DOHH2 (cell line): ENCODE data around the gene IWS1.

Experiments
- H3F3A ChIP-seq: fragments of 200-600 bp; sonication (generic), shearing (Covaris generic); 2 replicates; pipeline ENCODE4 v1.6.0; 2016; ENCODE audit warnings: antibody characterized with exemption, mild to moderate bottlenecking; ENCODE audit not compliant: control insufficient read depth, insufficient read depth
- H3K27ac ChIP-seq: fragments of 200-600 bp; sonication (generic); 2 replicates; pipeline ENCODE4 v1.5.1; 2014; ENCODE audit warnings: low read depth, mild to moderate bottlenecking, low read length, moderate library complexity
- H3K27me3 ChIP-seq: fragments of 200-600 bp; sonication (generic); 2 replicates; pipeline ENCODE4 v1.6.1; 2014; ENCODE audit warnings: mild to moderate bottlenecking, low read length, mixed read lengths; ENCODE audit not compliant: control insufficient read depth
- H3K36me3 ChIP-seq: fragments of 200-600 bp; sonication (generic); 2 replicates; pipeline ENCODE4 v1.6.1; 2014; ENCODE audit warnings: mild to moderate bottlenecking, low read length, moderate library complexity, mixed read lengths; ENCODE audit not compliant: control insufficient read depth
- H3K4me1 ChIP-seq: fragments of 200-600 bp; sonication (generic); 2 replicates; pipeline ENCODE4 v1.6.1; 2014; ENCODE audit warnings: mild to moderate bottlenecking, low read length, mixed read lengths; ENCODE audit not compliant: control insufficient read depth
- H3K4me2 ChIP-seq: fragments of 200-600 bp; sonication (generic); 2 replicates; pipeline ENCODE4 v1.6.0; 2014; ENCODE audit warnings: mild to moderate bottlenecking, low read length, moderate library complexity
- H3K4me3 ChIP-seq: fragments of 200-600 bp; sonication (generic); 2 replicates; pipeline ENCODE4 v1.5.1; 2014; ENCODE audit warnings: mild to moderate bottlenecking, low read length, mixed read lengths
- H3K79me2 ChIP-seq: fragments of 200-600 bp; sonication (generic); 2 replicates; pipeline ENCODE4 v1.6.1; 2014; ENCODE audit warnings: mild to moderate bottlenecking, low read length, mixed read lengths; ENCODE audit not compliant: control insufficient read depth
- H3K9me2 ChIP-seq: fragments of 200-600 bp; sonication (generic); replicated peaks from 2 replicates; pipeline ENCODE4 v1.6.1; 2014; ENCODE audit warnings: mild to moderate bottlenecking, low read length, mixed read lengths; ENCODE audit not compliant: control insufficient read depth
- H3K9me3 ChIP-seq: fragments of 200-600 bp; sonication (generic); 2 replicates; pipeline ENCODE4 v1.6.1; 2014; ENCODE audit warnings: antibody characterized with exemption, low read length, mixed read lengths; ENCODE audit not compliant: control insufficient read depth, insufficient read depth
- H4K20me1 ChIP-seq: fragments of 200-600 bp; sonication (generic); 2 replicates; pipeline ENCODE4 v1.6.0; 2014; ENCODE audit warnings: low read depth, mild to moderate bottlenecking, antibody characterized with exemption, low read length, moderate library complexity; ENCODE audit not compliant: control insufficient read depth, insufficient read depth
- EZH2phosphoT487 ChIP-seq: fragments of 200-600 bp; sonication (generic); IDR thresholded peaks from 2 replicates; pipeline ENCODE4 v1.6.1; 2017; ENCODE audit warnings: borderline replicate concordance, mild to moderate bottlenecking, antibody characterized with exemption, low read length, moderate library complexity, mixed read lengths
- TF ChIP-seq, protein P1 (sequence below): fragments of 200-600 bp; sonication (generic); IDR thresholded peaks from one replicate; pipeline ENCODE4 v1.5.1; 2014; ENCODE audit warnings: antibody characterized with exemption, mild to moderate bottlenecking, low read depth, low read length; ENCODE audit not compliant: poor library complexity, severe bottlenecking

IWS1 gene

DNA sequence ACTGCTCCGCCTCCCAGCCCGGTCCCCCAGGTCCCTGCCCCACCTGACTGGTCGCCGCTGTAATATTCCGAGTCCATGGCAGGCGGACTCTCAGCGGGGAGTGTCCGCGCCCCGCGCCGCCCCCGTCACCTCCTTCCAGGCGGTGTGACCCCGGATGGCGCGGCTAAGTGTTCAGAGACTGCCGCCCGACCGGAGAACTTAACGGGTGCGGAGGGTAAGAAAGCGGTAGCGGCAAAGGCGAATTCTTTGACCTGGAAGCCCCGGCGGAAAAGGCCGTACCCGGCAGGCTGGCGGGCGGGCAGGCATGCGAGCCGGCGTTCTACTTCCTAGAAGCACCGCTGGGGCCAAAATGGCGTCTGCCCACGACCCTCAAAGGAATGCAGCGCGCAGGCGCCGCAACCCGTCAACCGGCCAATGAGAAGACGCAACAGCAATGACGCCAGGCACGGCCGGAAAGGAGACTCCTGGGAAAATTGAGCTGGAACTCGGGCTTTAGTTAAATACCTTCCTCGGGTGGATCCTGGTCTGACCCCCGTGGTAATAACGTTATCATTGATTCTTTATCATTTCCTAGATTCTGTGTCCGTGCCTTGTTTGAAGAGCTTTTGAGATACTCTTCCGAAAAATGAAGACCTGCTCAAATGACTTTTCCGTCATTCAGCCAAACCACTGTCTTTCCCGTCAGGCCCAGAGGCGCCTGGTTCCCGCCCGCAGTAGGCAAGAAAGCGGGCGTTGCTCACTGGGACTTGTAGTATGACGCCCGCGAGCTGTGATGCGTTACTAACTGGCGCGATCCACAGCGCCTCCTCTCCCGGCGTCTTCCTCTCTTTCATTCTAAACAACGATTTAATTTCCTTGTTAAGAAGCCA is at the start of gene IWS1:
Gene IWS1 (minus strand): TSS at position 358 of the 869 bp plus-strand sequence. CDS start 281 bp downstream, at position 77.
- Histone ChIP-seq H3K4me1 (peaks cover 25% of the 10 kb centered on the region), H3K9me3 (no peaks in the 10 kb centered on the region), H4K20me1 (peaks cover 6% of the 10 kb centered on the region; the same call in 1 of the 2 replicates), H3K9me2 (no peaks in the 10 kb centered on the region), H3K27me3 (no peaks in the 10 kb centered on the region), H3F3A (0 out of 2 replicates have a peak, but pooled peaks cover 4% of the 10 kb centered on the region), H3K79me2 (peaks cover 50% of the 10 kb centered on the region), H3K4me2 (peak within 1 kb of the TSS; percentile 94), H3K36me3 (peaks cover 32% of the 10 kb centered on the region), H3K4me3 (peak within 1 kb of the TSS; percentile 86), H3K27ac (peak within 1 kb of the TSS; percentile 77)
- TF ChIP-seq EZH2phosphoT487, result no peak
- TF ChIP-seq, protein P1, sequence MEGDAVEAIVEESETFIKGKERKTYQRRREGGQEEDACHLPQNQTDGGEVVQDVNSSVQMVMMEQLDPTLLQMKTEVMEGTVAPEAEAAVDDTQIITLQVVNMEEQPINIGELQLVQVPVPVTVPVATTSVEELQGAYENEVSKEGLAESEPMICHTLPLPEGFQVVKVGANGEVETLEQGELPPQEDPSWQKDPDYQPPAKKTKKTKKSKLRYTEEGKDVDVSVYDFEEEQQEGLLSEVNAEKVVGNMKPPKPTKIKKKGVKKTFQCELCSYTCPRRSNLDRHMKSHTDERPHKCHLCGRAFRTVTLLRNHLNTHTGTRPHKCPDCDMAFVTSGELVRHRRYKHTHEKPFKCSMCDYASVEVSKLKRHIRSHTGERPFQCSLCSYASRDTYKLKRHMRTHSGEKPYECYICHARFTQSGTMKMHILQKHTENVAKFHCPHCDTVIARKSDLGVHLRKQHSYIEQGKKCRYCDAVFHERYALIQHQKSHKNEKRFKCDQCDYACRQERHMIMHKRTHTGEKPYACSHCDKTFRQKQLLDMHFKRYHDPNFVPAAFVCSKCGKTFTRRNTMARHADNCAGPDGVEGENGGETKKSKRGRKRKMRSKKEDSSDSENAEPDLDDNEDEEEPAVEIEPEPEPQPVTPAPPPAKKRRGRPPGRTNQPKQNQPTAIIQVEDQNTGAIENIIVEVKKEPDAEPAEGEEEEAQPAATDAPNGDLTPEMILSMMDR, result no peak

DNA sequence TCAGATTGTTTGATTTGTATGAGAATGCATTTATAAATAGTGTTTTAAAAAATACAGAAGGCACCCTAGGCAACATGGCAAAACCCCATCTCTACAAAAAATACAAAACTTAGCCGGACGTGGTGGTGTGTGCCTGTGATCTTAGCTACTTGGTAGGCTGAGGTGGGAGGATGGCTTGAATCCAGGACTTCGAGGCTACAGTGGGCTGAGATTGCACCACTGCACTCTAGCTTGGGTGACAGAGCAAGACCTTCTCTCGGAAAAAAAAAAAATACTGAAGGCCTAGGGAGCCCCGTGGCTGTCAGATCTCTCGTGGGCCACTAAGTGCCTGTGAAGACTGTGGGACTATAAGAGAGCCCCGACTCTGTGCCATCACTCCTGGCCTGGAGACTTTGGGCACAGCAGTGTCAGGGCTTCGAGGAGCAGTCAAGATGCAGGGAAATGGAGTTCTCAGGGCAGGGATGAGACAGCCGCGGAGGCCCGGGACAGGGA is 49.7 kb upstream of the IWS1 start:
- H3K4me3 ChIP-seq, result peak overlapping the region; percentile 55
- H3K9me2 ChIP-seq, result no peaks in the 10 kb centered on the region
- no peaks in the 10 kb centered on the region for H3K79me2 ChIP-seq
- peak overlapping the region; percentile 50 for H3K27ac ChIP-seq
- no peaks in the 10 kb centered on the region for H3K36me3 ChIP-seq
- TF ChIP-seq EZH2phosphoT487, result no peak
- TF ChIP-seq, protein P1, result no peak
- no peaks in the 10 kb centered on the region for H4K20me1 ChIP-seq
- H3K9me3 ChIP-seq, result no peaks in the 10 kb centered on the region
- H3K4me2 ChIP-seq, result peak overlapping the region; percentile 79
- peaks cover 48% of the 10 kb centered on the region for H3K4me1 ChIP-seq
- H3K27me3 ChIP-seq, result peaks cover 28% of the 10 kb centered on the region
- peaks cover 8% of the 10 kb centered on the region for H3F3A ChIP-seq

DNA sequence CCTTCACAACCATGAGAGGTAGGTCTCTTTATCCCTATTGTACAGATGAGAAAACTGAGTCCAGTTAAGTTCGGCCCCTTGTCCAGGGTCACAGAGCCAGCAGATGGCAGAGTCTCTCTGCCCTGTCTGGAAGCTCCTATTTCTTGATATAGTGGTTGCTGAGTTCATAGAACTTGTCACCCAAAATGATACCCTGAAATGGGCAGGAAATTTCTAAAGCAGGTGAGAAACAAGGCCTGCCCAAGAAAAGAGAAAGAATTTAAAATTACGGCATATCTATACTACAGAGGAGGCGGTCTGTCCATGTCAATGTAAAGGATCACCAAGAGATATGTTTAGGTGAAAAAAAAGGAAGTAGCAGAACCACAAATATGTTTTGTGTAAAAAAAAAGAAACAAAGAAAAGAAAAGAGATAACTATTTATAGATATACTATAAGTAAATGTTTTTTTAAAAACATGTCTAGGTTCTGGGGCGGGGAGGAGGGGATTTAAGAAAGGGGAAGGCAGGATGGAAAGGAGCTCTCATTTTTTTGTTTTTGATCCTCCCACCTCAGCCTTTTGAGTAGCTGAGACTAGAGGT is 49.0 kb upstream of the IWS1 start:
- peak overlapping the region; percentile 50 for H3K27ac ChIP-seq
- H3K27me3 ChIP-seq, result peaks cover 35% of the 10 kb centered on the region

More for the DNA sequence above, 49.0 kb upstream of the IWS1 start:
- TF ChIP-seq, protein P1, result peak; percentile 43
- no peak for TF ChIP-seq EZH2phosphoT487
- Histone ChIP-seq H3K79me2 (no peaks in the 10 kb centered on the region), H3K4me2 (peak overlapping the region; percentile 79), H3K9me3 (no peaks in the 10 kb centered on the region), H3K9me2 (no peaks in the 10 kb centered on the region), H3F3A (peaks cover 8% of the 10 kb centered on the region), H4K20me1 (no peaks in the 10 kb centered on the region), H3K4me3 (peak overlapping the region; percentile 55), H3K4me1 (peaks cover 48% of the 10 kb centered on the region), H3K36me3 (no peaks in the 10 kb centered on the region)
